ENCODE data around the gene CRBN.

Gene CRBN

GRCh38 chr3:3179407-3180094 is at the start of gene CRBN:
CRBN (minus strand) TSS chr3:3179691; CDS start chr3:3179687, 4 bp downstream.
- peak; percentile 84 for DNase-seq

GRCh38 chr3:3227640-3228039 is 48.1 kb upstream of the CRBN start:
- no peak for DNase-seq

DNA sequence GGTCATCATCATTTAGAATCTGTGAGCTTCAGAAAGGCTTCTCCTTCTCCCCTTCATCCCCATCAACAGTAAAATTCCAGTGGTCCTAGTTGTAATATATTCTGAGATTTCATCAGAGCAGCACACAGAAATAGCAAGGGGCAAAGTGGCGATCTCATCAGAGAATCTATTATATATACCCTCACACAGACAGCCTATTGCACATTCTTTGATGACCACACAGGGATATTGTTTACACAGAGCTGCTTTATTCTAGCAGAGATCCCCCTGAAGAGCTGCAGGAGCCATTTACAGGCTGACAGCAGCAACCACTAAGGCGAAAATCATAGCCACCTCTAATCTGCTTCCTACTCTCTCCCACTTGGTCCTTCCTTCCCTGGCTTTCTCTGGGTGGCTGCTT is 42.0 kb upstream of the CRBN start:
- no peak for DNase-seq

- no peak for DNase-seq
Observed at GRCh38 chr3:3216401-3216800, 36.9 kb upstream of the CRBN start.

DNA sequence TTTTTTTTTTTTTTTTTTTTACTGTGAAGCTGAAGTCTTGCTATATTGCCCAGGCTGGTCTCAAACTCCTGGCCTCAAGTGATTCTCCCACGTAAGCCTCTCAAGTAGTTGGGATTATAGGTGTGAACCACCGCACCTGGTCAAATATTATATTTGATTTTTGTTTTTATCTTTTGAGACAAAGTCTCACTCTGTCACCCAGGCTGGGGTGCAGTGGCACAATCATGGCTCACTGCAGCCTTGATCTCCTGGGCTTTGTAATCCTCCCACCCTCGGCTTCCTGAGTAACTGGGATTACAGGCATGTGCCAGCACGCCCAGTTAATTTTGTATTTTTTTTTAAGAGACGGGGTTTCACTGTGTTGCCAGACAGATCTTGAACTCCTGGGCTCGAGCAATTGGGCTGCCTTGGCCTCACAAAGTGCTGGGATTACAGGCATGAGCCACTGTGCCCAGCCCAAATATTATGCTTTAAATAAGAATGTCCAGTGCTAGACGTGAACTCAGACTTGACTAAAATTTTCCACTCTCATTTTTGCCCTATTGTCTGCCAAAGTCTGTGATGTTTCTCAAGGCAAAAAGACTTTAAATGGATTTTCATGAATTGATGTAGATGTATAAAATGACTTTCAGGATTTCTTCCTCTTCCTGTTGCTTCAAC is 33.4 kb upstream of the CRBN start:
- no peak for DNase-seq

DNA sequence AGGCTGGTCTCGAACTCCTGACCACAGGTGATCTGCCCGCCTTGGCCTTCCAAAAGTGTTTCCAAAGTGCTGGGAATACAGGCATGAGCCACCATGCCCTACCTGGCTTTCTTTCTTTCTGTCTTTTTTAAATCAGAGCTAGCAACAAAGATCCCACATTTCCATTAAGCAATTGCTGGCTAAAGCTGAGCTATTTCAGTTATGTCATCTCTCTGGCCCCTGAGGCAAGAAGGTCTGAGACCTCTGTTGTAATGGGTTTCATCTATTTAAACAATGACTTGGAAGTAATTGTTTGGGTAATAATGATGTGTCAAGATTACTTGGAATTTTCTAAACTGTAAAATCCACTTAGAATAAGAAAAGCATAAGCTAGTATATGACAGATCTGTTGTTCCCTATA is 30.2 kb upstream of the CRBN start:
- DNase-seq = no peak

DNA sequence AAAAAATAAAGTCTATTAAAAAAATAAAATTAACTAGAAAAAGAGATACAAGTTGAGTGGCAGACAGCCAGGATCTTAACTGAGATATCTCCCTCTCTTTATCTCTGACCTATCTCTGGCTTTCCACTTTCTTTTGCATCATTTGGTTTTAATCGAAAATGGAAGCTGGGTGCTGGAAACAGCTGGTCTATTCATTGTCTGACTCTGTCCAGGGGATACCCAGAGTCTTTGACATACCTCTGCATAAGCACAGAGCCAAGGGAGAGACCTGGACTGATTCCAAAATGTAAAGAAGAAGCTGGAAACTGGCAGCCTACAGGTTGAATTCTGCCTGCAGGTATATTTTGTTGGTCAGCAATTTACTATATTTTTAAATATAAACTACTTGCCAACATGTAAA is 29.6 kb upstream of the CRBN start:
- no peak for DNase-seq

GRCh38 chr3:3201611-3202010 is 22.1 kb upstream of the CRBN start:
- DNase-seq = no peak

DNA sequence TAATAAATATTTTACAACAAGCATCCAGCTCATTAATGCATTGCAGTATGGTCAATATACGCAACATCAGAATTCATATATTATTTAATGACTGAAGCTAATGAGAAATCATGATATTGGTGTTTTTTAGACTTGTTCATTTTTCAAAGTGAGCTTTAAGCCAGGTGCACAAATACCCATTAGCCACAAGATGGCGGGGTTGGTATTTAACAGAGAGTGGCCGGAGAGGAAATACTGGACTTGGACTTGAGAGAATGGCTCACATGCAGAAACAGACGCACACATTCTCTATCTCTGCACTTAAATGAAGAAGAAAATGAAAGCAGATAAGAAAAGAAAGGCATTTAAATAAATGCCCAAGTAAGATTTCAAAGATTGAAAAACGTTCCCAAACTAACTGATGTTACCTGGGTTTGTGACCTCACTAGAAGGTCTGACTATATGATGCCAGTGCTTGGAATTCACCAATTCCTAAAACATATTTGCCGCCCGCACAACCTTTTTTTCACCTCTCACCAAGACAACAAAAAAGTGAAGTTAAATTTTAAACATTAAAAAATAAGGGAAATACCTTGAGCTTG is 21.2 kb upstream of the CRBN start:
- peak; percentile 78 for DNase-seq

DNA sequence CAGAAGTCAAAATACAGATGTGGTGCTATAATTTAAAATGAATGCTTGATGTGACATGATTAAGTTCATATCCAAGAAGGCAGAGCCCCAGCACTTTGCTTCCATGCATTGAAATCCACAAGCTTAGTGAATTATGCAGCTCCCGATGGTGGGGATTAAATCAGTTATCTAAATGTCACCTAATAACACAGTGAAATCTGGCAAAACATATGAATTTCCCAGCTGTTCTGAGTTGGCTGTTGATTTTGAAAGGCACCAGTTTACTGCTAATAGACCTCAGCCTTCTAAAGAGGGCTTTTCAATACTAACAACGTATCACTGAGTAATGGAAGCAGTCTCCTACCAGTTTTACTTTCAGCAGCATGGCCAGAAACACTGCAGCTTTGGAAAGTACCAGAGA is 19.8 kb upstream of the CRBN start:
- DNase-seq = no peak

DNA sequence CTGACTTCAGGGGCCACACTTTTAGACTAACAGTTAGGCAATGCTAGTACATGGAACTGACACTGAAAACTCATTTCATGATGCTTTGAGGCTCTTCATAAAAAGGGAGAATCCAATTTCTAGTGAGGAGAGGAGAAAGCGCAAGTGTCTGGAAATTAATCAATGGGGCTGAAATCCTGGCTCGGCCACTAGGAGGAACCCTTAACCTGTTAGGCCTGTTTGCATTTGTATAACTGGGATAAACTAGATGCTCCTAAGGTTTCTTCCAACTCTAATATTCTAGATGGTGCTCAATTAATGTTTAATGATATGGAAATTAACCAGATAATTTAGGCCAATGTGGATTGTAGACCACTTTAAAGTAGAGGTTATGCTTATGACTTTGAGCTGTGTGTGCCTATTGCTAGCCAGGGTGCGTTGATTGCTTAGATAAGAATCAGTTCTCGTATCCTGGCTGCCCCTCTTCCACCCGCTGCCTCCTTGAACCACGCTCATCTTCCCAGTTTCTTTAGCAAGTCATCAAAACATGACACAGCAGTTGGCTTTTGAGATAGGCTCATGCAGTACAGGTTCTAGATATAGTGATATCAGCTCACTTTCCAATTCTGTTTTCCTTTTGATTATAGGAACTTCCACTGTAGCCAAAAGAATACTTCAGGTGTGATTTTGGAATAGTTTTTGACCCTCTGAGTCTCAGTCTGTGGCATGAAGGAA is 16.8 kb upstream of the CRBN start:
- peak; percentile 52 for DNase-seq

DNA sequence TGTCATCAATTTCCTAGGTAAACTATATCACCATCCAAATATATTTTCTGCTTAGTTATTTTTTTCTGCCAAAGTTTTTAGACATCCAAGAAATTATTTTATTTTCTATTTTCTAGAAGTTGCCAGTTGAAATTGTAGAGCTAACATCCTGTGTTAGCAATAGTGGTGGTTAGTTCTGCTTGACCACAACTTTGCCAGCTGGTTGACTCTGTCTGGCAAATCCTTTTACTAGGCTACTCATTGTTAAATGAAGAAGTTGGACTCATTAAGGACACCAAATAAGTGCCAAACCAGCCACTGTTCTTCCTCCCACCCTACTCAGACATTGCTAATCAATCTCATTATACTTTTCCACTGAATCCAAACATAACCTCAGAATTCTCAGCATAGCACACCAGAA is 15.4 kb upstream of the CRBN start:
- DNase-seq = no peak

DNA sequence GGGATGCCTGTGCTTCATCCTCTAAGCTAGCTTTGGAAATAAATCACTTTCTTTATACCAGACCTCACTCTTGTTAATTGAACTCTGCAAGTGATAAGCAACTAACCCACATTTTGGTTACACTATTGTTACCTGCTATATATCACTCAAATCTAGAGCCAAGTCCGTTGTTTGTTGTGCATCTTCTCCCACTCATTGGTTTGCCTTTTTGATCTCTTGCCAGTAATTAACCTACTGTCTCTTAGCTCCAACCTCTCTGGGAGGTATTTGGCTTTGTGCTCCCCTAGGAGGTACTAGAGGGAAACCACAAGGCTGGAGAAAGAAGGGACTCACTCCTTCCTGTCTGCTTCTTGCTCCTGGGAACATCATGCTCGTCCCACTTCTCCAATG is 12.8 kb upstream of the CRBN start:
- no peak for DNase-seq

GRCh38 chr3:3191675-3192285 is 12.3 kb upstream of the CRBN start:
- DNase-seq = no peak

- no peak for DNase-seq
Observed at GRCh38 chr3:3189961-3190360, 10.5 kb upstream of the CRBN start.

DNA sequence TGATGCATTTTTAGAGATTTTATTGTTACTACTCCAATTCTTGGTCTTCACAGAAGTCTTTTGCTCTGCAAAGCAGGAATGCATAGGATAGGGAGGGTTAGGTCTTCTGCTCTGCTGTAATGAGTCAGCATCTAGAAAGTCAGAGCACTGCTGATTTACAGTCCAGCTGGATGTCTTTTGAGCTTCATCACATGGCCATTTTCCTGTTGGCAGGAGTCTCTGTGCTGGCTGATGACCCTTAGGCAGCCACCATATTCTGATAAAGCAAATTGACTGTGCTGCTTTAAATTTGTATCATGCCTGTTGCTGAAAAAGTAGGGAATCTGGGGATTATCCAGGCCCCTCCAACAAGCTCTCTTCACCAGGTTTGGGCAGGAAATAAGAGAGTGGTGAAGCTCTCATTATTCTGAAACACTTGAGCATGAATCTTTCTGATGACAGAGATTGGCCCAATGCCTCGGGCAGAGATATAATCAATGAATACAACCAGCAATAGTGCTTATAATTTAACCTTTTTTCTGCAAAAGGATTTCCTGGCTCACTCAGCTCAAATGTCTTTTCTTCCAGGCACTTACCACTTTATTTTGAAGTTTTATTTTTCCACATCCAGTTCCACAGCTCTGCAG is 9.7 kb upstream of the CRBN start:
- DNase-seq = no peak

DNA sequence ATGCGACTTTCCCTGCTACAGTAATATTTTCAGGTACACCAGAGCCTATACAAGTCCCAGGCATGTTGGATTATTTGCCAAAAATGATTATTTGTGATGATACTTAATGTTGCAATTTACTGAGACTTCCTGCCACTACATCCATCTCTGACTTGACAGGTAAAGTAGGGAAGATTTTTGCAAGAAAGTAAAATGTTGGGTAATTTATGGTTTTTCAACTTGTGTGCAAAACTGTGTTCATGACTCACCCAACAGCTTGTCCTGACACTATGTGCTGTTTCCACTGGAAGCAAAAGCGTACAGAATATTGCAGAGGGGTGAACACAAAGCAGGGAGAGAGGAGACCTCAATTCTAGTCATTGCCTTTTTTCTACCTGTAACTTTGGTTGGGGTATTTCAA is 5.4 kb upstream of the CRBN start:
- DNase-seq = no peak

- DNase-seq = no peak
Observed at GRCh38 chr3:3180456-3180855, 965 bp upstream of the CRBN start.

- no peak for DNase-seq
Observed at GRCh38 chr3:3178498-3179328, 778 bp downstream of the CRBN start.

GRCh38 chr3:3177861-3178497 is 1.5 kb downstream of the CRBN start:
- no peak for DNase-seq

GRCh38 chr3:3172627-3173026 is 6.9 kb downstream of the CRBN start:
- DNase-seq = no peak

DNA sequence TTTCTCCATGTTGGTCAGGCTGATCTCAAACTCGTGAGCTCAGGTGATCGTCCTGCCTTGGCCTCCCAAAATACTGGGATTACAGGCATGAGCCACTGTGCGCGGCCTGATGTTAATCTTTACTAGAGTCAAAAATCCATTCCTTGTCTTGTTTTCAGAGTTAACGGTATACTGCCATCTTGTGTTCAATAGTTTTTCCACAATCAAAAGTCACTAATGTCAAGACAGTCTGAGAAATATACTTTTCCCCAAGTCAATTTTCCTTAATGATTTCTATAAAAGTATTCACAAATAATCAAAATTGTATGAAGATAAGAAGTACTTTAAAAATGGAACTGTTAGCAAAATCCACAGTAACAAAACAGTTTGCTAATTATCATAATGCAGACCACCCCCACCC is 8.5 kb downstream of the CRBN start:
- DNase-seq = peak; percentile 38

Data from NCI-H82 (cell line).